ENCODE measurements around the gene MAML1. TPM values are rescaled to one million over a fixed set of nuclear protein-coding genes. Genes with fewer than 3 reads are reported as not detected.

The MAML1 gene
- total RNA-seq, 1 donor from 2014 or later: 17.5 TPM

DNA sequence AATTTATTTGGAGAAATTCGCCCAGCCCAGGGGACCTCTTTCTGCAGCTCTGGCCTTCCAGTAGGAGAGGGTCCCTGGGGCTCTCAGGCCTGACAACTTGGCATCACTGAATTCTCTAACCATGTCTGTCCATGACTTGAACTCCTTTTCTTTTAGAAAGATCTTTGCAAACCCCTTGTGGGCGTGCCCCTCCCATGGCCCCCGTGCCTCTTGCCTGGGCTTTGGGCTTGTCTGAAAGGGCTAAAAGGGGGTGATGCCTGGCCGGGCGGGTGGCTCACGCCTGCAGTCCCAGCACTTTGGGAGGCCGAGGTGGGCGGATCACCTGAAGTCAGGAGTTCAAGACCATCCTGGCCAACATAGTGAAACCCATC lies 84.8 kb downstream of the MAML1 start:
- Histone ChIP-seq H3K36me3 (ENCODE audit: control insufficient read depth, insufficient read depth, low read length) (peaks cover 1% of the 10 kb centered on the region), H3K27me3 (ENCODE audit: control insufficient read depth, insufficient read depth, low read length) (no peaks in the 10 kb centered on the region), H3K4me3 (ENCODE audit: low read depth, low read length) (no peak overlapping the region)
- TF ChIP-seq, protein P1, sequence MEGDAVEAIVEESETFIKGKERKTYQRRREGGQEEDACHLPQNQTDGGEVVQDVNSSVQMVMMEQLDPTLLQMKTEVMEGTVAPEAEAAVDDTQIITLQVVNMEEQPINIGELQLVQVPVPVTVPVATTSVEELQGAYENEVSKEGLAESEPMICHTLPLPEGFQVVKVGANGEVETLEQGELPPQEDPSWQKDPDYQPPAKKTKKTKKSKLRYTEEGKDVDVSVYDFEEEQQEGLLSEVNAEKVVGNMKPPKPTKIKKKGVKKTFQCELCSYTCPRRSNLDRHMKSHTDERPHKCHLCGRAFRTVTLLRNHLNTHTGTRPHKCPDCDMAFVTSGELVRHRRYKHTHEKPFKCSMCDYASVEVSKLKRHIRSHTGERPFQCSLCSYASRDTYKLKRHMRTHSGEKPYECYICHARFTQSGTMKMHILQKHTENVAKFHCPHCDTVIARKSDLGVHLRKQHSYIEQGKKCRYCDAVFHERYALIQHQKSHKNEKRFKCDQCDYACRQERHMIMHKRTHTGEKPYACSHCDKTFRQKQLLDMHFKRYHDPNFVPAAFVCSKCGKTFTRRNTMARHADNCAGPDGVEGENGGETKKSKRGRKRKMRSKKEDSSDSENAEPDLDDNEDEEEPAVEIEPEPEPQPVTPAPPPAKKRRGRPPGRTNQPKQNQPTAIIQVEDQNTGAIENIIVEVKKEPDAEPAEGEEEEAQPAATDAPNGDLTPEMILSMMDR (IDR thresholded peaks at IDR 0.05; ENCODE audit: insufficient read depth, low read length, poor library complexity, severe bottlenecking): no peak
- no peak for DNase-seq (ENCODE audit: low read depth)

DNA sequence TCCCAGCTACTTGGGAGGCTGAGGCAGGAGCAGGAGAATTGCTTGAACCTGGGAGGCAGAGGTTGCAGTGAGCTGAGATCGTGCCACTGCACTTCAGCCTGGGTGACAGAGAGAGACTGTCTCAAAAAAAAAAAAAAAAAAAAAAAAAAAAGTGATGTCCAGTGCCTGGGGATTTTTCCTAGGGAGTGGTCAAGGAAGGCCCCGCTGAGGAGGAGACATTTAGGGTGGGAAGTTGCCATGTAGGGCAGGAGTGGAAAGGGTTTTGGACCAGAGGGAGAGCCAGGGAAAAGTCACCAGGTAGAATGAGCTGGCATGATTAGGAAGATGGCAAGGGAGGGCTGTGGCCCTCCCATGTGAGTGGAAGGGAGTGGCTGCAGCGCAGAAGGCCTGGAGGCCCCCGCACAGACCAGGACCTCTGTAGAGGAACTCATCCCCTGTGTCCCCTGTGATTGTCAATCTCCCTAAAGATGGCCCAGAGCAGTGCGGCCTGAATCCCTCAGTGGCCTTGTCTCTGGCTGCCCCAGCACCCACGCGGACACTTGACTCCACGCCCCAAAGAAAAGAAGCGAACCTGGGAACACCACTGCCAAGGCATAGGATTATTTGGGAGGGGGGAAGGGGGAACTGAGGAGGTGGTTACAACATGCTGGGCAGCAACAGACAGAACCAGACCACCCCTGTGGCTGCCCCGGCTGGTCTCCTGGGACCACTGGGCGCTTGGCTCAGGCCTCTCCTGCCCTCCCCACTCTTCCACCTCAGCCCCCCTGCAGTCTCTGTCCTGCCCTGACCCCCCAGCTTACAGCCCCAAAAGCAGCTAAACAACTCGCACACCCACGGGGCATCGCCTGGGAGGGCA lies 85.5 kb downstream of the MAML1 start:
- TF ChIP-seq, protein P1 (IDR thresholded peaks at IDR 0.05; ENCODE audit: insufficient read depth, low read length, poor library complexity, severe bottlenecking): no peak
- Histone ChIP-seq H3K36me3 (ENCODE audit: control insufficient read depth, insufficient read depth, low read length) (peaks cover 3% of the 10 kb centered on the region), H3K4me3 (ENCODE audit: low read depth, low read length) (no peak overlapping the region), H3K27me3 (ENCODE audit: control insufficient read depth, insufficient read depth, low read length) (no peaks in the 10 kb centered on the region)
- no peak for DNase-seq (ENCODE audit: low read depth)

DNA sequence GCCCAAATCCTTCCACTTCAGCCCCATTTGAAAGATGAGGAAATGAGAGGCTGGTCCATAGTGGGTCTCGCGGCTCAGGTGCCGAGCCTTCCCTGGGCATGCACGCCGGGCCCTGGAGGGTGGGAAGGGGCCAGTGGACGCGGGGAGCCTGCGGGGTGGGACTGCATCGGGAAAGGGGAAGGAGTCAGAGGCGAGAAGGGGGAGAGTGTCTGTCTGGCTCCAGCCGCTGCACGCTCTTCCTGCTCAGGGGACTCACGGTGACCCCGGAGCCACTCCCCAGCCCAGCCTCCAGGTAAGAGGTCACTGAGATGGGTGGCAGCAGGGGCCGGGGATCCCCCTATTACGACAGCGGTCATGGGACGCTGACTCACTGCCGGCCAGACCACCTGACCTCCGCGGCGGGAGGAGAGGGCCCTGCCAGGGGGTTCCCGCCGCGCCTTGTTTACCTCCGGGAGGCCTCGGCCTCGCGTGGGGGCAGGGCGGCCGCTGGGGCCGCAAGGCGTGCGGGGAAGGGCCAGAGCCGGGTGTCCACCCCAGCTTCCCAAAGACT lies 86.2 kb downstream of the MAML1 start:
- H3K36me3 ChIP-seq (ENCODE audit: control insufficient read depth, insufficient read depth, low read length): peaks cover 3% of the 10 kb centered on the region
- TF ChIP-seq, protein P1 (IDR thresholded peaks at IDR 0.05; ENCODE audit: insufficient read depth, low read length, poor library complexity, severe bottlenecking): no peak
- peak; percentile 82 for DNase-seq (ENCODE audit: low read depth)
- no peak overlapping the region for H3K4me3 ChIP-seq (ENCODE audit: low read depth, low read length)
- H3K27me3 ChIP-seq (ENCODE audit: control insufficient read depth, insufficient read depth, low read length): no peaks in the 10 kb centered on the region

DNA sequence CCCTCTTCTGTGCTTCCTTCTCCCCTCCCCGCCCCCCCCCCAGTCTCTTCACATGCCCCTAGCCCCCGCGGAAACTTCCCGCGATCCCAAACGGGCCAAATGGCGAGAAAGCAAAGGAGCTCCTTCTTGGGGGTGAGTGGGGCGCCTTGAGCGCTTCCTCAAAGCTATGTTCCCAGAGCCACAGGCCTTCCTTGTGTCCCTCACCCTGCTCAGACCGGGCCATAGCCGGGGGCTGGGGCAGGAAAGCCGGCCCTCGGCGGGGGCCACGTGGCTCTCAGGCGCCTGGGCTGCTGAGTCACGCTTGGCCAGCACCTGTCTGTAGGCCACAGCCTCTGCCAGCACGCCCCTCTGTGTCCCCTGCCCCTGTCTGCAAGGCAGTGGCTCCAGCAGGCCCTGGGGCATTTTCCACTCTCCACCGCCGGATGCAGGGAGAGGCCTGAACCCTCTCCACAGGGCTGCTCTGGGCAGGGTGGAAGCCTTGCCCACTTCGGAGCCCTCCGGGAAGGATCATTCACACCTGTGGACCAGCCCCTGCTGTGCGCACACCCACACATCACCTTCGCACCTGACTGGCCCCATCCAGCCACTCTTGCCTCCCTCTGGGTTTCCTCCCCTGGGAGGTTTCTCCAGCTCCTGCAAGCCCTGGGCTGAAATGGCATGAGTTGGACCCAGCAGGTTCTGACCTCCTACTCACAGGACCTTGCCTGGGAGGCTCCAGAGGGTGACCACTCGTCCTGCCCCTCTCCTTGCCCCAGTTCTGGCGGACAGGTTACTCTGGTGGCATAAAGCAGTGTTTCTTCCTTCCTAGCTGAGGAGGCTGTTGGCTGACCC lies 86.9 kb downstream of the MAML1 start:
- peak; percentile 52 for DNase-seq (ENCODE audit: low read depth)
- peaks cover 5% of the 10 kb centered on the region for H3K36me3 ChIP-seq (ENCODE audit: control insufficient read depth, insufficient read depth, low read length)
- no peak overlapping the region for H3K4me3 ChIP-seq (ENCODE audit: low read depth, low read length)
- no peaks in the 10 kb centered on the region for H3K27me3 ChIP-seq (ENCODE audit: control insufficient read depth, insufficient read depth, low read length)
- TF ChIP-seq, protein P1 (IDR thresholded peaks at IDR 0.05; ENCODE audit: insufficient read depth, low read length, poor library complexity, severe bottlenecking): no peak

DNA sequence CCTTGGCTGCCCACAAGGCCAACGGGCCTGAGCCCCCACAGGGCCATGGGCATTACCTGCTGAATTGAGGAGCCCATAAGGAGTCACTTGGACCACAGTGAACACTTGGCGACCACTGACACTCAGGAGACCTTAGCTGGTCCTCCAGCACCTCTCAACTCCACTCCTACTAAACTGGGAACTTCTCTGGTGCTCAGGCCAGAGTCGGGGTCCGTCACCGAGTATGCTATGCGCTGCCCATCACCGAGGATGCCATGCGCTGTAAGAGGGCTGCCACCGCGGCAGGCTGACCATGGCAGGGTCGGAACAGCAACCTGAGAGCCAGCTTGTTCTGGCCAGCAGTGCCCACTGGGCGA lies 87.5 kb downstream of the MAML1 start:
- DNase-seq (ENCODE audit: low read depth): no peak
- TF ChIP-seq, protein P1 (IDR thresholded peaks at IDR 0.05; ENCODE audit: insufficient read depth, low read length, poor library complexity, severe bottlenecking): no peak
- no peaks in the 10 kb centered on the region for H3K27me3 ChIP-seq (ENCODE audit: control insufficient read depth, insufficient read depth, low read length)
- peak overlapping the region; percentile 95 for H3K4me3 ChIP-seq (ENCODE audit: low read depth, low read length)
- peaks cover 5% of the 10 kb centered on the region for H3K36me3 ChIP-seq (ENCODE audit: control insufficient read depth, insufficient read depth, low read length)
